Cardiac ventricle fibroblast (primary cell): Measurements from ENCODE around the gene GDPD3. TPM values are rescaled to one million over a fixed set of nuclear protein-coding genes. Genes with fewer than 3 reads are reported as not detected.

ENCODE experiments used
- total RNA-seq: library from RNA; depleted of rRNA; stranded (reverse); fragments of >200 nt; gene quantifications from 2 replicates; pipeline ENCODE4 v1.2.3, GENCODE V29; 2015

The GDPD3 gene
- total RNA-seq, result 0.64 and 1.00 TPM in 2 replicates

GRCh38 chr16:30113031-30113710 is at the start of gene GDPD3:
Gene GDPD3 (minus strand): TSS chr16:30113537. CDS start chr16:30113478, 59 bp downstream.

GRCh38 chr16:30096105-30096861 is 17.1 kb downstream of the GDPD3 start, which contains the start of gene YPEL3:
Gene YPEL3 (minus strand): TSS chr16:30096213. CDS start chr16:30095482, 731 bp downstream.

GRCh38 chr16:30091474-30092372 is 21.6 kb downstream of the GDPD3 start, which contains the start of gene TBX6:
Gene TBX6 (minus strand): TSS chr16:30091924. CDS start chr16:30091193, 731 bp downstream.

GRCh38 chr16:30075503-30076275 is 37.6 kb downstream of the GDPD3 start, which contains the start of gene PPP4C:
Gene PPP4C (plus strand): TSS chr16:30075994. CDS start chr16:30076378, 384 bp downstream.

GRCh38 chr16:30065102-30065942 is 48.0 kb downstream of the GDPD3 start, which contains the start of gene ALDOA:
Gene ALDOA (plus strand): TSS chr16:30065760. CDS start chr16:30066898, 1,138 bp downstream.

Other genes starting within 250 kb of the GDPD3 start
- gene SEZ6L2, start 214.0 kb downstream of the GDPD3 start, total RNA-seq, result 43.9 and 57.2 TPM in 2 replicates
- gene ASPHD1, start 213.0 kb downstream of the GDPD3 start, total RNA-seq, result 7.2 and 11.4 TPM in 2 replicates
- gene KCTD13, start 187.3 kb downstream of the GDPD3 start, total RNA-seq, result 5.7 and 9.7 TPM in 2 replicates
- 104 and 105 TPM in 2 replicates for gene TMEM219, start 151.5 kb downstream of the GDPD3 start, total RNA-seq
- 32.1 and 33.8 TPM in 2 replicates for gene TAOK2, start 139.7 kb downstream of the GDPD3 start, total RNA-seq
- 6.9 and 9.7 TPM in 2 replicates for gene HIRIP3, start 117.9 kb downstream of the GDPD3 start, total RNA-seq
- gene INO80E, start 117.3 kb downstream of the GDPD3 start, total RNA-seq, result 30.0 and 58.5 TPM in 2 replicates
- gene DOC2A, start 102.5 kb downstream of the GDPD3 start, total RNA-seq, result not detected in 2 replicates
- gene C16orf92, start 90.3 kb downstream of the GDPD3 start, total RNA-seq, result not detected in 2 replicates
- not detected in 2 replicates for gene TLCD3B, start 82.3 kb downstream of the GDPD3 start, total RNA-seq
- 1,739 and 1,751 TPM in 2 replicates for gene ALDOA, start 47.8 kb downstream of the GDPD3 start, total RNA-seq
- gene PPP4C, start 37.5 kb downstream of the GDPD3 start, total RNA-seq, result 50.5 and 56.4 TPM in 2 replicates
- gene TBX6, start 21.6 kb downstream of the GDPD3 start, total RNA-seq, result 0.37 TPM in 1 of 2 replicates, not detected in the other
- gene YPEL3, start 17.3 kb downstream of the GDPD3 start, total RNA-seq, result 60.6 and 79.3 TPM in 2 replicates
- 47.0 and 60.8 TPM in 2 replicates for gene MAPK3, start 9.7 kb upstream of the GDPD3 start, total RNA-seq
- gene CORO1A, start 70.1 kb upstream of the GDPD3 start, total RNA-seq, result 0.15 and 1.3 TPM in 2 replicates
- 53.6 and 86.3 TPM in 2 replicates for gene BOLA2B, start 80.1 kb upstream of the GDPD3 start, total RNA-seq
- 21.6 and 25.5 TPM in 2 replicates for gene SLX1A, start 80.3 kb upstream of the GDPD3 start, total RNA-seq
- 2.9 and 14.1 TPM in 2 replicates for gene SULT1A3, start 85.7 kb upstream of the GDPD3 start, total RNA-seq
- 1.7 and 2.1 TPM in 2 replicates for gene NPIPB13, start 134.9 kb upstream of the GDPD3 start, total RNA-seq
- gene CD2BP2, start 241.8 kb upstream of the GDPD3 start, total RNA-seq, result 31.3 and 43.4 TPM in 2 replicates